ENCODE measurements around the gene CNNM3. TPM values are rescaled to one million over a fixed set of nuclear protein-coding genes. Genes with fewer than 3 reads are reported as not detected.

CNNM3 gene
- total RNA-seq, 6 experiments from 2014 or later = 6.3 to 10.0 (median 8.5) TPM

DNA sequence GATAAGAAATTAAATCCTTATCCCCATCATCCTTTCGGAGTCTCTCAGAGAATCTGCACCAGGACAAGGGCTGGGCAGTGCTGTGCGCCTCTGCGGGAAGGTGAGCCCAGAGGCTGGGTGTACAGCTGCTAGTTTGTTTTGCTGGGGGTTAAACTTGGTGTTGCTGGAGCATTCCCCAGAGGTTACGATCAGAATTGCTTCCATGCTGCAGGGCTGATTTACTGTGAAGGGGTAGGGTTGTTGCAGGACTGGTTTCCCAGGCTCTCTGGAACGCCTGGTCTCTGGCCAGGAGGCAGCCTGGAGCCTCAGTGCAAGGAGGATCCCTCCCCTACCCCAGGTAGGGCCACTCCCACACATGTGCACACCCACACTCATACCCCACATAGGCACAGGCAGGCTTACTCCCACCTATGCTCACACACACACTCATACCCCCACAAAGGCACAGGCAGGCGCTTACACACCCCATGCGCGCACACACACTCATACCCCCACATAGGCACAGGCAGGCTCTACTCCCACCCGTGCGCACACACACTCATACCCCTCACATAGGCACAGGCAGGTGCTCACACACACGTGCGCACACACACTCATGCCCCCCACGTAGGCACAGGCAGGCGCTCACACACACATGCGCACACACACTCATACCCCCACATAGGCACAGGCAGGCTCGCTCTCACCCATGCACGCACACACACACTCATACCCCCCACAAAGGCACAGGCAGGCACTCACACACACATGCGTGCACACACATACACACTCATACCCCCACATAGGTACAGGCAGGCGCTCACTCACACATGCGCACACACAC is 44.1 kb upstream of the CNNM3 start:
- Mint-ChIP-seq H3K4me1 (ENCODE audit: low read depth) (peaks cover 6% of the 10 kb centered on the region), H3K27me3 (ENCODE audit: insufficient read depth) (no peaks in the 10 kb centered on the region), H3K36me3 (ENCODE audit: low read depth) (no peaks in the 10 kb centered on the region), H3K27ac (no peak overlapping the region), H3K9me3 (no peaks in the 10 kb centered on the region), H3K4me3 (no peak overlapping the region)
- TF ChIP-seq, protein P1, sequence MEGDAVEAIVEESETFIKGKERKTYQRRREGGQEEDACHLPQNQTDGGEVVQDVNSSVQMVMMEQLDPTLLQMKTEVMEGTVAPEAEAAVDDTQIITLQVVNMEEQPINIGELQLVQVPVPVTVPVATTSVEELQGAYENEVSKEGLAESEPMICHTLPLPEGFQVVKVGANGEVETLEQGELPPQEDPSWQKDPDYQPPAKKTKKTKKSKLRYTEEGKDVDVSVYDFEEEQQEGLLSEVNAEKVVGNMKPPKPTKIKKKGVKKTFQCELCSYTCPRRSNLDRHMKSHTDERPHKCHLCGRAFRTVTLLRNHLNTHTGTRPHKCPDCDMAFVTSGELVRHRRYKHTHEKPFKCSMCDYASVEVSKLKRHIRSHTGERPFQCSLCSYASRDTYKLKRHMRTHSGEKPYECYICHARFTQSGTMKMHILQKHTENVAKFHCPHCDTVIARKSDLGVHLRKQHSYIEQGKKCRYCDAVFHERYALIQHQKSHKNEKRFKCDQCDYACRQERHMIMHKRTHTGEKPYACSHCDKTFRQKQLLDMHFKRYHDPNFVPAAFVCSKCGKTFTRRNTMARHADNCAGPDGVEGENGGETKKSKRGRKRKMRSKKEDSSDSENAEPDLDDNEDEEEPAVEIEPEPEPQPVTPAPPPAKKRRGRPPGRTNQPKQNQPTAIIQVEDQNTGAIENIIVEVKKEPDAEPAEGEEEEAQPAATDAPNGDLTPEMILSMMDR (IDR thresholded peaks at IDR 0.05) = no peak
- no peak for DNase-seq

- Mint-ChIP-seq H3K27me3 (ENCODE audit: insufficient read depth) (no peaks in the 10 kb centered on the region), H3K27ac (no peak overlapping the region), H3K4me1 (ENCODE audit: low read depth) (peaks cover 6% of the 10 kb centered on the region), H3K36me3 (ENCODE audit: low read depth) (no peaks in the 10 kb centered on the region), H3K9me3 (no peaks in the 10 kb centered on the region), H3K4me3 (no peak overlapping the region)
- TF ChIP-seq, protein P1 (IDR thresholded peaks at IDR 0.05) = no peak
- no peak for DNase-seq
Measured at GRCh38 chr2:96772903-96773671, 43.0 kb upstream of the CNNM3 start.

GRCh38 chr2:96773922-96774321 is 42.1 kb upstream of the CNNM3 start:
- H3K27ac Mint-ChIP-seq = no peak overlapping the region
- H3K36me3 Mint-ChIP-seq (ENCODE audit: low read depth) = no peaks in the 10 kb centered on the region
- no peak for DNase-seq
- peaks cover 6% of the 10 kb centered on the region for H3K4me1 Mint-ChIP-seq (ENCODE audit: low read depth)
- H3K4me3 Mint-ChIP-seq = no peak overlapping the region
- no peaks in the 10 kb centered on the region for H3K27me3 Mint-ChIP-seq (ENCODE audit: insufficient read depth)
- TF ChIP-seq, protein P1 (IDR thresholded peaks at IDR 0.05) = no peak
- H3K9me3 Mint-ChIP-seq = no peaks in the 10 kb centered on the region

- no peaks in the 10 kb centered on the region for H3K36me3 Mint-ChIP-seq (ENCODE audit: low read depth)
- no peak overlapping the region for H3K4me3 Mint-ChIP-seq
- no peaks in the 10 kb centered on the region for H3K27me3 Mint-ChIP-seq (ENCODE audit: insufficient read depth)
- no peak overlapping the region for H3K27ac Mint-ChIP-seq
- no peaks in the 10 kb centered on the region for H3K9me3 Mint-ChIP-seq
- H3K4me1 Mint-ChIP-seq (ENCODE audit: low read depth) = peaks cover 6% of the 10 kb centered on the region
- TF ChIP-seq, protein P1 (IDR thresholded peaks at IDR 0.05) = no peak
- DNase-seq = no peak
Measured at GRCh38 chr2:96775160-96775559, 40.9 kb upstream of the CNNM3 start.

- Mint-ChIP-seq H3K4me3 (no peak overlapping the region), H3K36me3 (ENCODE audit: low read depth) (no peaks in the 10 kb centered on the region), H3K27me3 (ENCODE audit: insufficient read depth) (peaks cover 2% of the 10 kb centered on the region; the same call in 1 of the 2 replicates), H3K9me3 (no peaks in the 10 kb centered on the region), H3K27ac (no peak overlapping the region), H3K4me1 (ENCODE audit: low read depth) (peaks cover 22% of the 10 kb centered on the region)
- no peak for DNase-seq
- TF ChIP-seq, protein P1 (IDR thresholded peaks at IDR 0.05) = no peak
Measured at GRCh38 chr2:96783388-96783787, 32.7 kb upstream of the CNNM3 start.

Data from HFFc6 (cell line).